Measurements from ENCODE around the gene PTPRN2. TPM values are rescaled to one million over a fixed set of nuclear protein-coding genes. Genes with fewer than 3 reads are reported as not detected.
"Not testable (repeated sequence)": the region's sequence is repeated elsewhere in the genome, so short reads cannot be mapped to it uniquely, and the experiment has no call there.

PTPRN2 gene
- total and polyA plus RNA-seq, 4 experiments from 2014 or later, result 1.7 to 2.6 (median 1.9) TPM

GRCh38 chr7:157565981-157566630 is 1021.5 kb downstream of the PTPRN2 start:
- POLR2A ChIA-PET (ENCODE audit: partially characterized antibody), result interaction anchor here (0.7 kb wide), 1 partner anchor 10 kb away, joined by 3 read pairs; no protein-coding TSS in a partner anchor
- H3K27ac ChIP-seq (ENCODE audit: low read depth, low read length), result no peak overlapping the region
- Mint-ChIP-seq H3K36me3 (no peaks in the 10 kb centered on the region), H3K4me3 (no peak overlapping the region), H3K9me3 (no peaks in the 10 kb centered on the region), H3K4me1 (peaks cover 9 to 45% (median 23%) of the 10 kb centered on the region in 4 donors), H3K27ac (no peak overlapping the region), H3K27me3 (no peaks in the 10 kb centered on the region)
- no peaks in the 10 kb centered on the region for H3K27me3 ChIP-seq (ENCODE audit: insufficient read depth, low read length)
- CTCF ChIA-PET (ENCODE audit: partially characterized antibody), result no interaction called here
- H3K36me3 ChIP-seq (ENCODE audit: insufficient read depth, low read length), result no peaks in the 10 kb centered on the region
- intact Hi-C loops (cut with micrococcal nuclease), result loop anchor here (5.0 kb wide), 2 partner anchors 94 to 134 kb away; no protein-coding TSS in a partner anchor
- H3K4me3 ChIP-seq (ENCODE audit: low read length in 2 of 2), result no peak overlapping the region
- DNase-seq, result no peak
- H3K4me1 ChIP-seq (ENCODE audit: insufficient read depth, low read length), result peaks cover 17% of the 10 kb centered on the region
- H3K9me3 ChIP-seq (ENCODE audit: control insufficient read depth in 1 of 2, low read length in 2 of 2), result no peaks in the 10 kb centered on the region

- Histone ChIP-seq H3K36me3 (ENCODE audit: insufficient read depth, low read length) (no peaks in the 10 kb centered on the region), H3K27ac (ENCODE audit: low read depth, low read length) (no peak overlapping the region), H3K4me1 (ENCODE audit: insufficient read depth, low read length) (peaks cover 17% of the 10 kb centered on the region), H3K4me3 (ENCODE audit: low read length in 2 of 2) (no peak overlapping the region), H3K27me3 (ENCODE audit: insufficient read depth, low read length) (no peaks in the 10 kb centered on the region), H3K9me3 (ENCODE audit: control insufficient read depth in 1 of 2, low read length in 2 of 2) (no peaks in the 10 kb centered on the region)
- no peak overlapping the region for H3K27ac Mint-ChIP-seq
- H3K9me3 Mint-ChIP-seq, result no peaks in the 10 kb centered on the region
- no peaks in the 10 kb centered on the region for H3K36me3 Mint-ChIP-seq
- no peak overlapping the region for H3K4me3 Mint-ChIP-seq
- DNase-seq, result no peak
- intact Hi-C loops (cut with micrococcal nuclease), result loop anchor here (5.0 kb wide), 2 partner anchors 93 to 133 kb away; no protein-coding TSS in a partner anchor
- CTCF ChIA-PET (ENCODE audit: partially characterized antibody), result no interaction called here
- H3K4me1 Mint-ChIP-seq, result peaks cover 9 to 40% (median 23%) of the 10 kb centered on the region in 4 donors
- H3K27me3 Mint-ChIP-seq, result no peaks in the 10 kb centered on the region
- POLR2A ChIA-PET (ENCODE audit: partially characterized antibody), result no interaction called here
These were observed 1022.4 kb downstream of the PTPRN2 start for GRCh38 chr7:157565201-157565626.

GRCh38 chr7:157564517-157565177 is 1023.0 kb downstream of the PTPRN2 start:
- H3K27me3 ChIP-seq (ENCODE audit: insufficient read depth, low read length), result no peaks in the 10 kb centered on the region
- Mint-ChIP-seq H3K36me3 (no peaks in the 10 kb centered on the region), H3K4me1 (peaks cover 9 to 34% (median 22%) of the 10 kb centered on the region in 4 donors), H3K4me3 (no peak overlapping the region), H3K27me3 (no peaks in the 10 kb centered on the region), H3K27ac (no peak overlapping the region), H3K9me3 (no peaks in the 10 kb centered on the region)
- no peaks in the 10 kb centered on the region for H3K9me3 ChIP-seq (ENCODE audit: control insufficient read depth in 1 of 2, low read length in 2 of 2)
- H3K4me1 ChIP-seq (ENCODE audit: insufficient read depth, low read length), result peaks cover 17% of the 10 kb centered on the region
- no peak overlapping the region for H3K27ac ChIP-seq (ENCODE audit: low read depth, low read length)
- ChIA-PET CTCF (ENCODE audit: partially characterized antibody) (no interaction called here), POLR2A (ENCODE audit: partially characterized antibody) (no interaction called here)
- no peak for DNase-seq
- intact Hi-C loops (cut with micrococcal nuclease), result loop anchor here (5.0 kb wide), 2 partner anchors 92 to 132 kb away; no protein-coding TSS in a partner anchor
- no peak overlapping the region for H3K4me3 ChIP-seq (ENCODE audit: low read length in 2 of 2)
- H3K36me3 ChIP-seq (ENCODE audit: insufficient read depth, low read length), result no peaks in the 10 kb centered on the region

- H3K27ac Mint-ChIP-seq; H3K36me3 Mint-ChIP-seq; H3K9me3 Mint-ChIP-seq; H3K36me3 ChIP-seq (ENCODE audit: insufficient read depth, low read length); H3K27me3 ChIP-seq (ENCODE audit: insufficient read depth, low read length); POLR2A ChIA-PET (ENCODE audit: partially characterized antibody); CTCF ChIA-PET (ENCODE audit: partially characterized antibody); intact Hi-C loops (cut with micrococcal nuclease); H3K27ac ChIP-seq (ENCODE audit: low read depth, low read length); H3K9me3 ChIP-seq (ENCODE audit: control insufficient read depth in 1 of 2, low read length in 2 of 2); DNase-seq; H3K4me3 ChIP-seq (ENCODE audit: low read length in 2 of 2); H3K4me3 Mint-ChIP-seq; H3K27me3 Mint-ChIP-seq: not testable (repeated sequence)
- H3K4me1 ChIP-seq (ENCODE audit: insufficient read depth, low read length), result peaks cover 11% of the 10 kb centered on the region
- peaks cover 2 to 24% (median 12%) of the 10 kb centered on the region in 4 donors for H3K4me1 Mint-ChIP-seq
These were observed 1024.0 kb downstream of the PTPRN2 start for GRCh38 chr7:157563467-157564135.

GRCh38 chr7:157562522-157563398 is 1024.9 kb downstream of the PTPRN2 start:
- H3K9me3 Mint-ChIP-seq; H3K4me3 ChIP-seq (ENCODE audit: low read length in 2 of 2); H3K27ac ChIP-seq (ENCODE audit: low read depth, low read length); H3K4me3 Mint-ChIP-seq; H3K36me3 Mint-ChIP-seq; H3K4me1 ChIP-seq (ENCODE audit: insufficient read depth, low read length); POLR2A ChIA-PET (ENCODE audit: partially characterized antibody); H3K9me3 ChIP-seq (ENCODE audit: control insufficient read depth in 1 of 2, low read length in 2 of 2); H3K27ac Mint-ChIP-seq; intact Hi-C loops (cut with micrococcal nuclease); H3K36me3 ChIP-seq (ENCODE audit: insufficient read depth, low read length); H3K27me3 ChIP-seq (ENCODE audit: insufficient read depth, low read length); CTCF ChIA-PET (ENCODE audit: partially characterized antibody); H3K27me3 Mint-ChIP-seq; DNase-seq: not testable (repeated sequence)
- H3K4me1 Mint-ChIP-seq, result peaks cover 0 to 16% (median 4%) of the 10 kb centered on the region in 4 donors

GRCh38 chr7:157561816-157562410 is 1025.7 kb downstream of the PTPRN2 start:
- CTCF ChIA-PET (ENCODE audit: partially characterized antibody), result no interaction called here
- no peak overlapping the region for H3K4me3 Mint-ChIP-seq
- Histone ChIP-seq H3K27ac (ENCODE audit: low read depth, low read length) (no peak overlapping the region), H3K4me1 (ENCODE audit: insufficient read depth, low read length) (no peaks in the 10 kb centered on the region), H3K36me3 (ENCODE audit: insufficient read depth, low read length) (no peaks in the 10 kb centered on the region), H3K27me3 (ENCODE audit: insufficient read depth, low read length) (no peaks in the 10 kb centered on the region), H3K4me3 (ENCODE audit: low read length in 2 of 2) (no peak overlapping the region), H3K9me3 (ENCODE audit: control insufficient read depth in 1 of 2, low read length in 2 of 2) (no peaks in the 10 kb centered on the region)
- H3K9me3 Mint-ChIP-seq, result no peaks in the 10 kb centered on the region
- no peak overlapping the region for H3K27ac Mint-ChIP-seq
- POLR2A ChIA-PET (ENCODE audit: partially characterized antibody), result no interaction called here
- H3K4me1 Mint-ChIP-seq, result peaks cover 0 to 7% (median under 1%) of the 10 kb centered on the region in 4 donors
- DNase-seq, result no peak
- no peaks in the 10 kb centered on the region for H3K36me3 Mint-ChIP-seq
- no peaks in the 10 kb centered on the region for H3K27me3 Mint-ChIP-seq
- intact Hi-C loops (cut with micrococcal nuclease), result no loop called here

All from CD4-positive, alpha-beta memory T cell (primary cell).